ENCODE measurements around the gene GRID2. TPM values are rescaled to one million over a fixed set of nuclear protein-coding genes. Genes with fewer than 3 reads are reported as not detected.

The GRID2 gene
- total RNA-seq, 1 experiment from 2014 or later: 2.2 TPM

GRCh38 chr4:93756101-93756500, 1452.3 kb downstream of the GRID2 start:
- Histone ChIP-seq H3K4me1 (ENCODE audit: insufficient read depth, low read length) (no peaks in the 10 kb centered on the region), H3K36me3 (ENCODE audit: low read depth, low read length) (no peaks in the 10 kb centered on the region), H3K79me2 (ENCODE audit: low read length) (no peaks in the 10 kb centered on the region), H3K9ac (ENCODE audit: low read length) (no peak overlapping the region), H3K4me2 (ENCODE audit: low read length) (no peak overlapping the region), H3F3A (ENCODE audit: low read length, unreplicated experiment) (no peaks in the 10 kb centered on the region), H3K27ac (ENCODE audit: low read length) (no peak overlapping the region), H3K27me3 (ENCODE audit: low read length) (no peaks in the 10 kb centered on the region), H2AFZ (ENCODE audit: low read length) (no peak overlapping the region), H3K9me3 (ENCODE audit: low read length) (no peaks in the 10 kb centered on the region), H3K4me3 (ENCODE audit: low read length) (no peak overlapping the region), H3K9me2 (replicated peaks; ENCODE audit: low read length) (no peaks in the 10 kb centered on the region), H4K20me1 (ENCODE audit: low read length) (no peaks in the 10 kb centered on the region)
- no peak for TF ChIP-seq EZH2 (IDR thresholded peaks at IDR 0.05; ENCODE audit: low read length, unreplicated experiment)
- TF ChIP-seq CTCF (conservative IDR thresholded peaks at IDR 0.05; ENCODE audit: low read depth, low read length): no peak
- TF ChIP-seq EZH2phosphoT487 (IDR thresholded peaks at IDR 0.05; ENCODE audit: borderline replicate concordance, low read length): no peak
- intact Hi-C loops (cut with micrococcal nuclease): no loop called here
- ATAC-seq: no peak
- DNase-seq: no peak
- BruUV-seq (replicated peaks): no TSS peak
- ChIA-PET CTCF (no interaction called here), POLR2A (ENCODE audit: unreplicated experiment) (no interaction called here)

GRCh38 chr4:93759506-93759905, 1455.7 kb downstream of the GRID2 start:
- Histone ChIP-seq H3K4me3 (ENCODE audit: low read length) (no peak overlapping the region), H3K36me3 (ENCODE audit: low read depth, low read length) (no peaks in the 10 kb centered on the region; the same call in 1 of the 2 replicates), H3K4me2 (ENCODE audit: low read length) (no peak overlapping the region), H3K9ac (ENCODE audit: low read length) (no peak overlapping the region), H3K9me3 (ENCODE audit: low read length) (no peaks in the 10 kb centered on the region), H3K9me2 (replicated peaks; ENCODE audit: low read length) (no peaks in the 10 kb centered on the region), H3K27me3 (ENCODE audit: low read length) (no peaks in the 10 kb centered on the region), H3F3A (ENCODE audit: low read length, unreplicated experiment) (no peaks in the 10 kb centered on the region), H3K4me1 (ENCODE audit: insufficient read depth, low read length) (no peaks in the 10 kb centered on the region), H2AFZ (ENCODE audit: low read length) (no peak overlapping the region), H3K79me2 (ENCODE audit: low read length) (no peaks in the 10 kb centered on the region), H3K27ac (ENCODE audit: low read length) (no peak overlapping the region), H4K20me1 (ENCODE audit: low read length) (no peaks in the 10 kb centered on the region)
- ATAC-seq: no peak
- ChIA-PET POLR2A (ENCODE audit: unreplicated experiment) (no interaction called here), CTCF (no interaction called here)
- BruUV-seq (replicated peaks): no TSS peak
- DNase-seq: no peak
- TF ChIP-seq EZH2 (IDR thresholded peaks at IDR 0.05; ENCODE audit: low read length, unreplicated experiment): no peak
- TF ChIP-seq EZH2phosphoT487 (IDR thresholded peaks at IDR 0.05; ENCODE audit: borderline replicate concordance, low read length): no peak
- TF ChIP-seq CTCF (conservative IDR thresholded peaks at IDR 0.05; ENCODE audit: low read depth, low read length): no peak
- intact Hi-C loops (cut with micrococcal nuclease): no loop called here

- ATAC-seq (no peak), DNase-seq (no peak)
- Histone ChIP-seq H3F3A (ENCODE audit: low read length, unreplicated experiment) (no peaks in the 10 kb centered on the region), H3K9me2 (replicated peaks; ENCODE audit: low read length) (no peaks in the 10 kb centered on the region), H3K79me2 (ENCODE audit: low read length) (no peaks in the 10 kb centered on the region), H3K36me3 (ENCODE audit: low read depth, low read length) (no peaks in the 10 kb centered on the region; the same call in 1 of the 2 replicates), H3K9me3 (ENCODE audit: low read length) (no peaks in the 10 kb centered on the region), H3K4me3 (ENCODE audit: low read length) (no peak overlapping the region), H3K27me3 (ENCODE audit: low read length) (no peaks in the 10 kb centered on the region), H3K4me2 (ENCODE audit: low read length) (no peak overlapping the region), H3K9ac (ENCODE audit: low read length) (no peak overlapping the region), H3K27ac (ENCODE audit: low read length) (no peak overlapping the region), H4K20me1 (ENCODE audit: low read length) (no peaks in the 10 kb centered on the region), H3K4me1 (ENCODE audit: insufficient read depth, low read length) (no peaks in the 10 kb centered on the region), H2AFZ (ENCODE audit: low read length) (no peak overlapping the region)
- intact Hi-C loops (cut with micrococcal nuclease): loop anchor here (10.0 kb wide), 1 partner anchor 1455 kb away; the partner anchor contains the start of gene GRID2
- no TSS peak for BruUV-seq (replicated peaks)
- ChIA-PET CTCF (no interaction called here), POLR2A (ENCODE audit: unreplicated experiment) (no interaction called here)
- TF ChIP-seq EZH2phosphoT487 (IDR thresholded peaks at IDR 0.05; ENCODE audit: borderline replicate concordance, low read length) (no peak), CTCF (conservative IDR thresholded peaks at IDR 0.05; ENCODE audit: low read depth, low read length) (no peak), EZH2 (IDR thresholded peaks at IDR 0.05; ENCODE audit: low read length, unreplicated experiment) (no peak)
Measured at GRCh38 chr4:93760284-93760683, 1456.5 kb downstream of the GRID2 start.
